HepG2 (cell line): ENCODE data around the gene NAA15. TPM values are rescaled to one million over a fixed set of nuclear protein-coding genes. Genes with fewer than 3 reads are reported as not detected.

ENCODE experiments used
- ATAC-seq: fragments of 200-7000 bp; cut with Tn5 transposase; 3 replicates; pipeline ENCODE4 v1.9.1; 2020; ENCODE audit warnings: mild to moderate bottlenecking, moderate library complexity
- BruUV-seq: library from RNA; stranded (reverse); fragments of 400-500 nt; replicated peaks from 2 replicates; lab custom pipeline; 2021; lab: Mats Ljungman, UMichigan
- CTCF ChIA-PET: fragments of 300-600 bp; formaldehyde crosslinking; extraction: SDS; loops from one replicate; lab custom pipeline; 2021; ENCODE audit warnings: low total read pairs, inconsistent platforms, low intra/inter-chr PET ratio; lab: Yijun Ruan, JAX
- POLR2A ChIA-PET: fragments of 350-600 bp; sonication (Branson Sonifier 250); formaldehyde crosslinking; loops from one replicate; lab custom pipeline; 2020; ENCODE audit warnings: antibody characterized with exemption, inconsistent platforms; lab: Yijun Ruan, JAX
- DNase-seq: peaks from one replicate; pipeline ENCODE4 v3.0.0-alpha.2; 2015; ENCODE audit warnings: low spot score
- FAIRE-seq: peaks from 3 replicates; lab custom pipeline; 2011; peaks lifted over from hg19 to GRCh38; lab: Jason Lieb, UNC
- H2AFZ ChIP-seq: one replicate; pipeline ENCODE4 v1.6.1; 2011; ENCODE audit warnings: low read length, inconsistent platforms
- H3K27ac ChIP-seq: fragments of 300-600 bp; 3 replicates; pipeline ENCODE4 v1.8.0; 2011; ENCODE audit warnings: mixed run types, mild to moderate bottlenecking, mixed read lengths, low read length, inconsistent platforms; ENCODE audit not compliant: insufficient read depth; ENCODE audit errors: extremely low read length
- H3K27me3 ChIP-seq, 2 experiments: fragments of 200-600 bp in 1 of 2; 2 replicates in 1 of 2; 3 replicates in 1 of 2; pipeline versions ENCODE4 v1.6.0 to v1.8.0; 2011; ENCODE audit warnings: low read length in 2 of 2, mild to moderate bottlenecking in 2 of 2, moderate library complexity in 2 of 2, inconsistent platforms in 1 of 2; ENCODE audit not compliant: insufficient read depth in 2 of 2, control insufficient read depth in 1 of 2
- H3K36me3 ChIP-seq, 2 experiments: fragments of 200-600 bp in 1 of 2; replicated peaks in 1 of 2; 2 replicates in 1 of 2; 3 replicates in 1 of 2; pipeline versions ENCODE4 v1.5.1 to v1.8.0; 2011; ENCODE audit warnings: low read length in 2 of 2, inconsistent platforms in 1 of 2; ENCODE audit not compliant: insufficient read depth in 2 of 2, control insufficient read depth in 1 of 2
- H3K4me1 ChIP-seq: 2 replicates; pipeline ENCODE4 v1.5.1; 2012; ENCODE audit warnings: low read length, inconsistent platforms; ENCODE audit not compliant: insufficient read depth
- H3K4me2 ChIP-seq: 2 replicates; pipeline ENCODE4 v1.6.0; 2011; ENCODE audit warnings: low read depth, low read length, inconsistent platforms
- H3K4me3 ChIP-seq, 3 experiments: fragments of 200-600 bp in 1 of 3; sonication (generic), shearing (Covaris generic) in 1 of 3; replicated peaks in 1 of 3; 2 replicates each; pipeline ENCODE4 v1.5.1; 2011 to 2016; ENCODE audit warnings: low read length in 3 of 3, inconsistent platforms in 2 of 3, low read depth in 2 of 3, mild to moderate bottlenecking in 2 of 3, control low read depth in 1 of 3, mixed read lengths in 1 of 3; ENCODE audit not compliant: insufficient read depth in 1 of 3
- H3K79me2 ChIP-seq: one replicate; pipeline ENCODE4 v1.6.1; 2011; ENCODE audit warnings: low read length, inconsistent platforms; ENCODE audit not compliant: insufficient read depth
- H3K9ac ChIP-seq: 2 replicates; pipeline ENCODE4 v1.6.0; 2011; ENCODE audit warnings: mild to moderate bottlenecking, low read depth, low read length, inconsistent platforms; ENCODE audit not compliant: insufficient read depth
- H3K9me3 ChIP-seq: 2 replicates; pipeline ENCODE4 v1.5.1; 2012; ENCODE audit warnings: mild to moderate bottlenecking, low read length
- H4K20me1 ChIP-seq: 2 replicates; pipeline ENCODE4 v1.6.0; 2011; ENCODE audit warnings: inconsistent platforms, mild to moderate bottlenecking, low read length, moderate library complexity; ENCODE audit not compliant: insufficient read depth
- ERF ChIP-seq: IDR thresholded peaks from 2 replicates; pipeline ENCODE4 v1.6.1; 2018; ENCODE audit warnings: missing biosample characterization, missing genetic modification reagents
- GATAD2A ChIP-seq: IDR thresholded peaks from 2 replicates; pipeline ENCODE4 v1.6.1; 2016
- HOXA3 ChIP-seq: sonication (generic); formaldehyde crosslinking; IDR thresholded peaks from 2 replicates; pipeline ENCODE4 v1.5.0; 2020; ENCODE audit warnings: missing genetic modification reagents
- HOXA9 ChIP-seq: sonication (generic); formaldehyde crosslinking; IDR thresholded peaks from 2 replicates; pipeline ENCODE4 v1.8.1; 2022; ENCODE audit warnings: missing genetic modification reagents, mild to moderate bottlenecking, moderate library complexity, borderline replicate concordance
- KLF6 ChIP-seq: IDR thresholded peaks from 2 replicates; pipeline ENCODE4 v1.8.0; 2016; ENCODE audit warnings: missing biosample characterization, missing genetic modification reagents
- NR2C2 ChIP-seq: sonication (generic); formaldehyde crosslinking; IDR thresholded peaks from 2 replicates; pipeline ENCODE4 v1.4.0; 2020; ENCODE audit warnings: missing genetic modification reagents, mild to moderate bottlenecking, moderate library complexity, borderline replicate concordance
- PAXIP1 ChIP-seq: sonication (generic); formaldehyde crosslinking; conservative IDR thresholded peaks from 2 replicates; pipeline ENCODE4 v1.4.0; 2020; ENCODE audit warnings: mild to moderate bottlenecking, missing genetic modification reagents, moderate library complexity
- XRCC5 ChIP-seq: fragments of 200-400 bp; formaldehyde crosslinking; optimal IDR thresholded peaks from 2 replicates; pipeline ENCODE3; 2017; ENCODE audit warnings: mild to moderate bottlenecking, low read length
- ZFP37 ChIP-seq: sonication (generic); formaldehyde crosslinking; IDR thresholded peaks from 2 replicates; pipeline ENCODE4 v1.4.0; 2020; ENCODE audit warnings: missing genetic modification reagents, borderline replicate concordance
- ZNF205 ChIP-seq: IDR thresholded peaks from 2 replicates; pipeline ENCODE4 v1.6.1; 2018; ENCODE audit warnings: missing biosample characterization, missing genetic modification reagents
- ZNF282 ChIP-seq: fragments of 450-650 bp; IDR thresholded peaks from 2 replicates; pipeline ENCODE4 v1.6.1; 2018; ENCODE audit not compliant: partially characterized antibody
- ZNF782 ChIP-seq: sonication (generic); formaldehyde crosslinking; IDR thresholded peaks from 2 replicates; pipeline ENCODE4 v1.4.0; 2020; ENCODE audit warnings: missing genetic modification reagents, mild to moderate bottlenecking, borderline replicate concordance
- ZSCAN20 ChIP-seq: sonication (generic); formaldehyde crosslinking; IDR thresholded peaks from 2 replicates; pipeline ENCODE4 v1.4.0; 2020; ENCODE audit warnings: missing genetic modification reagents, mild to moderate bottlenecking, borderline replicate concordance
- WGBS: methylation state at CpG from one replicate; pipeline ENCODE4 v1.1.6; 2017; ENCODE audit warnings: low lambda C conversion rate; 5-methylcytosine and 5-hydroxymethylcytosine counted together
- in situ Hi-C: cut with HindIII; loops from 2 replicates; pipeline ENCODE4 v1.10.0; 2017; ENCODE audit warnings: low pct_unique_long_range_greater_than_20kb; ENCODE audit not compliant: extremely low pct_ligation_motif_present
- intact Hi-C: fragments of 100-400 bp; cut with micrococcal nuclease; formaldehyde crosslinking; loops from one replicate; pipeline ENCODE4 v1.10.0; 2022; ENCODE audit not compliant: unreplicated experiment
- polyA plus RNA-seq, 8 experiments: library from polyadenylated mRNA; depleted of rRNA in 3 of 8; stranded (reverse) in 7 of 8; unstranded in 1 of 8; fragments of >200 nt; fragmentation: Illumina TruSeq in 4 of 8; extraction: Trizol in 4 of 8; gene quantifications; 2 replicates each; pipeline versions ENCODE4 v1.2.1 to v1.2.3, GENCODE V29; 2011 to 2016; ENCODE audit warnings: low read depth in 4 of 8, missing spikeins in 1 of 8, mixed read lengths in 1 of 8; ENCODE audit not compliant: insufficient read depth in 1 of 8
- total RNA-seq, 5 experiments: library from RNA; depleted of rRNA; stranded (reverse); fragments of >200 nt; fragmentation: Illumina TruSeq; extraction: Trizol; gene quantifications; 2 replicates each; pipeline ENCODE4 v1.2.3, GENCODE V29; 2016; ENCODE audit warnings: low read depth in 1 of 5
- TF ChIP-seq, protein P1 (sequence below): sonication (generic); formaldehyde crosslinking; conservative IDR thresholded peaks from 2 replicates; pipeline ENCODE4 v1.4.0; 2020; ENCODE audit warnings: missing genetic modification reagents
- TF ChIP-seq, protein P2 (sequence below): conservative IDR thresholded peaks from 2 replicates; pipeline ENCODE4 v1.6.1; 2018; ENCODE audit warnings: missing genetic modification reagents

The NAA15 gene
- total and polyA plus RNA-seq, 2 of the 13 experiments (the other 11 are each of a cell fraction or from before 2014, with no cell fraction given) = 6.2 to 50.2 TPM

DNA sequence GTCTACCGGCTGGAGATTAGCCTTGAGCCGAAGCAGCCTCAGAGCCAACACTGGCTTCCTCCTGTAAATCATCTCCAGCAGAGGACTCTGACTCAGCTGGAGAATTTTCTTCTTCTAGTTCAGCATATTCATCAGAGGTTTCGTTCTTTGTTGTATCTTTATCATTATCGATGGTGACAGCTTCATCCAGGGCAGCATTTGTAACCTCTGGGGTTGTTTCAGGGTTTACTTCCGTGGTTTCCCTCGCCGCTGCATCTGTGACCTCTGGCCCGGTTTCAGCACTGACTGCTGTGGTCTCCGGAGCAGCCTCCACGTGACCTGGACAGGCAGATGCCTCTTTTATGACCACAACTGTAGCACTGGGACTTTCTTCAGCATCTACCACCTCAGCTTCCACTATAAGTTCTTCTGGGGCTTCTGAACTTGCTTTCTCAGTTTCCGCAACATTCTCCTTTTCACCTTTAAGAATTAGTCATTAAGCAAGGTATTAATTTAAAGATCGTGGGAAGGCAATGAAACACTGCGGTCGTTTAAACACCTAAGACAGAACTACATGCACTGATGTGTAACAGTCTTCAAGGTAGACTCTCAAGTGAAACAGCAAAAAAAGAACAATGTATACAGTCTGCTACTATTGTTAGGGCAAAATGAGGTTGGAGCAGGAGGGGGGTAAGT is 34.6 kb upstream of the NAA15 start:
- FAIRE-seq (peak; percentile 68), ATAC-seq (peak; percentile 96), DNase-seq (peak; percentile 54)
- POLR2A ChIA-PET = interaction anchor here (0.9 to 1.9 kb wide), 4 partner anchors 12 to 34 kb away, joined by 3 to 5 read pairs (median 4); partner anchors contain the start of gene NAA15
- 6% methylated on average over 14 of the region's 14 CpGs for WGBS
- intact Hi-C loops (no loop called here), in situ Hi-C loops (no loop called here)
- CTCF ChIA-PET = no interaction called here
- H4K20me1 ChIP-seq = no peaks in the 10 kb centered on the region
- peak overlapping the region; percentile 79 for H3K4me2 ChIP-seq
- peaks cover 34% of the 10 kb centered on the region for H3K4me1 ChIP-seq
- no TSS peak for BruUV-seq
- H3K9me3 ChIP-seq = no peaks in the 10 kb centered on the region
- H3K79me2 ChIP-seq = no peaks in the 10 kb centered on the region
- H3K27me3 ChIP-seq = no peaks in the 10 kb centered on the region
- H3K36me3 ChIP-seq = no peaks in the 10 kb centered on the region
- peak overlapping the region; percentile 26; the same call in 1 of the 2 replicates for H3K9ac ChIP-seq
- H3K27ac ChIP-seq = peak overlapping the region; percentile 35
- H2AFZ ChIP-seq = peak overlapping the region; percentile 59
- peak overlapping the region; percentile 49 to 69 (median 54); a peak in 5 of 6 replicates for H3K4me3 ChIP-seq
- TF ChIP-seq PAXIP1 (CRISPR knock-in tag) (peak; percentile 64), HOXA3 (CRISPR knock-in tag) (peak; percentile 27; the same call in 1 of the 2 replicates), ZNF782 (CRISPR knock-in tag) (0 out of 2 replicates have a peak, but pooled peaks have one; percentile 37), ZSCAN20 (CRISPR knock-in tag) (0 out of 2 replicates have a peak, but pooled peaks have one; percentile 33), ERF (CRISPR knock-in tag) (peak; percentile 56; the same call in 1 of the 2 replicates), ZNF282 (no peak), HOXA9 (CRISPR knock-in tag) (no peak), ZNF205 (CRISPR knock-in tag) (0 out of 2 replicates have a peak, but pooled peaks have one; percentile 29), KLF6 (CRISPR knock-in tag) (peak; percentile 43; the same call in 1 of the 2 replicates), ZFP37 (CRISPR knock-in tag) (no peak), NR2C2 (CRISPR knock-in tag) (peak; percentile 80), GATAD2A (CRISPR knock-in tag) (peak; percentile 48; the same call in 1 of the 2 replicates), XRCC5 (peak; percentile 68)
- TF ChIP-seq, protein P1, sequence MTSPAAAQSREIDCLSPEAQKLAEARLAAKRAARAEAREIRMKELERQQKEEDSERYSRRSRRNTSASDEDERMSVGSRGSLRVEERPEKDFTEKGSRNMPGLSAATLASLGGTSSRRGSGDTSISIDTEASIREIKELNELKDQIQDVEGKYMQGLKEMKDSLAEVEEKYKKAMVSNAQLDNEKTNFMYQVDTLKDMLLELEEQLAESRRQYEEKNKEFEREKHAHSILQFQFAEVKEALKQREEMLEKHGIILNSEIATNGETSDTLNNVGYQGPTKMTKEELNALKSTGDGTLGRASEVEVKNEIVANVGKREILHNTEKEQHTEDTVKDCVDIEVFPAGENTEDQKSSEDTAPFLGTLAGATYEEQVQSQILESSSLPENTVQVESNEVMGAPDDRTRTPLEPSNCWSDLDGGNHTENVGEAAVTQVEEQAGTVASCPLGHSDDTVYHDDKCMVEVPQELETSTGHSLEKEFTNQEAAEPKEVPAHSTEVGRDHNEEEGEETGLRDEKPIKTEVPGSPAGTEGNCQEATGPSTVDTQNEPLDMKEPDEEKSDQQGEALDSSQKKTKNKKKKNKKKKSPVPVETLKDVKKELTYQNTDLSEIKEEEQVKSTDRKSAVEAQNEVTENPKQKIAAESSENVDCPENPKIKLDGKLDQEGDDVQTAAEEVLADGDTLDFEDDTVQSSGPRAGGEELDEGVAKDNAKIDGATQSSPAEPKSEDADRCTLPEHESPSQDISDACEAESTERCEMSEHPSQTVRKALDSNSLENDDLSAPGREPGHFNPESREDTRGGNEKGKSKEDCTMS (CRISPR knock-in tag) = no peak
- TF ChIP-seq, protein P2, sequence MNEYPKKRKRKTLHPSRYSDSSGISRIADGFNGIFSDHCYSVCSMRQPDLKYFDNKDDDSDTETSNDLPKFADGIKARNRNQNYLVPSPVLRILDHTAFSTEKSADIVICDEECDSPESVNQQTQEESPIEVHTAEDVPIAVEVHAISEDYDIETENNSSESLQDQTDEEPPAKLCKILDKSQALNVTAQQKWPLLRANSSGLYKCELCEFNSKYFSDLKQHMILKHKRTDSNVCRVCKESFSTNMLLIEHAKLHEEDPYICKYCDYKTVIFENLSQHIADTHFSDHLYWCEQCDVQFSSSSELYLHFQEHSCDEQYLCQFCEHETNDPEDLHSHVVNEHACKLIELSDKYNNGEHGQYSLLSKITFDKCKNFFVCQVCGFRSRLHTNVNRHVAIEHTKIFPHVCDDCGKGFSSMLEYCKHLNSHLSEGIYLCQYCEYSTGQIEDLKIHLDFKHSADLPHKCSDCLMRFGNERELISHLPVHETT = no peak
